ENCODE measurements around the gene SNX22. TPM values are rescaled to one million over a fixed set of nuclear protein-coding genes. Genes with fewer than 3 reads are reported as not detected.

SNX22 gene
- total and polyA plus RNA-seq, 9 of the 15 experiments (the other 6 are each of a cell fraction or from before 2014, with no cell fraction given): 0.91 to 3.0 (median 2.0) TPM

GRCh38 chr15:64155802-64156651 is 4.5 kb downstream of the SNX22 start (continued):
- TF ChIP-seq THAP12 (CRISPR knock-in tag; IDR thresholded peaks at IDR 0.05): no peak
- no peak for TF ChIP-seq MEF2A (IDR thresholded peaks at IDR 0.05; ENCODE audit: control insufficient read depth, low read depth, low read length)

- intact Hi-C loops (cut with micrococcal nuclease): loop anchor here (10.0 kb wide), 1 partner anchor 542 kb away; no protein-coding TSS in a partner anchor
- H4K20me1 ChIP-seq (replicated peaks; ENCODE audit: control insufficient read depth, insufficient read depth, low read length): no peaks in the 10 kb centered on the region; the same call in 1 of the 2 replicates
- BruUV-seq (replicated peaks): no TSS peak
- H3K27me3 ChIP-seq (ENCODE audit: control insufficient read depth in 2 of 2, insufficient read depth in 2 of 2, low read length in 2 of 2): no peaks in the 10 kb centered on the region
- H2AFZ ChIP-seq (ENCODE audit: low read depth, low read length): no peak overlapping the region
- FAIRE-seq (no peak), DNase-seq (ENCODE audit: extremely low read depth in 1 of 4, low spot score in 3 of 4) (no peak), ATAC-seq (no peak)
- no peak overlapping the region for H3K27ac ChIP-seq (ENCODE audit: extremely low read depth, low read depth, low read length)
- H3K9me3 ChIP-seq (replicated peaks; ENCODE audit: control insufficient read depth, insufficient read depth, low read depth, low read length): no peaks in the 10 kb centered on the region
- no peak overlapping the region for H3K4me3 ChIP-seq
- H3K9me1 ChIP-seq (ENCODE audit: control insufficient read depth, insufficient read depth, low read length): no peaks in the 10 kb centered on the region
- peaks cover 73% of the 10 kb centered on the region for H3K36me3 ChIP-seq (ENCODE audit: control insufficient read depth, insufficient read depth, low read length)
- no peak for TF ChIP-seq ATF2 (CRISPR knock-in tag; IDR thresholded peaks at IDR 0.05)
- no peak for TF ChIP-seq ZNF253 (CRISPR knock-in tag; conservative IDR thresholded peaks at IDR 0.05)
- TF ChIP-seq RBFOX2 (IDR thresholded peaks at IDR 0.05; ENCODE audit: low read depth, low read length): peak; percentile 66
- 0 out of 2 replicates have a peak, but pooled peaks have one; percentile 13 for TF ChIP-seq ZBTB33 (CRISPR knock-in tag; IDR thresholded peaks at IDR 0.05)
- no peak for TF ChIP-seq PRDM10 (IDR thresholded peaks at IDR 0.05; ENCODE audit: partially characterized antibody)
- 0 out of 2 replicates have a peak, but pooled peaks have one; percentile 7 for TF ChIP-seq POLR2A (conservative IDR thresholded peaks at IDR 0.05)
- H3K79me2 ChIP-seq (ENCODE audit: control insufficient read depth, insufficient read depth, low read length): peaks cover 34% of the 10 kb centered on the region
- ChIA-PET CTCF (ENCODE audit: low intra/inter-chr PET ratio) (no interaction called here), POLR2A (interaction anchor here (0.8 to 1.2 kb wide), 3 partner anchors 15 to 571 kb away, joined by 3 to 4 read pairs (median 3); partner anchors contain the start of gene PCLAF)
- H3K9ac ChIP-seq (ENCODE audit: insufficient read depth in 1 of 2, low read depth in 2 of 2, low read length in 2 of 2): no peak overlapping the region
- peaks cover 7 to 36% of the 10 kb centered on the region in 2 experiments; a peak in 4 of 5 replicates for H3K4me1 ChIP-seq (replicated peaks in 1 of 2; ENCODE audit: control insufficient read depth in 2 of 2, insufficient read depth in 2 of 2, low read length in 2 of 2)
- 85% methylated on average over 11 of the region's 16 CpGs for WGBS (ENCODE audit: insufficient coverage, low coverage, missing lambda C conversion rate)
- no peak overlapping the region for H3K4me2 ChIP-seq (ENCODE audit: insufficient read depth, low read length)
- in situ Hi-C loops (cut with MboI): no loop called here
These were observed 5.3 kb downstream of the SNX22 start for GRCh38 chr15:64156652-64157331.

All from K562 (cell line).